Panc1 (cell line): Measurements from ENCODE around the gene TPRA1. TPM values are rescaled to one million over a fixed set of nuclear protein-coding genes. Genes with fewer than 3 reads are reported as not detected.

Source experiments
- ATAC-seq: fragments of 200-7000 bp; cut with Tn5 transposase; 2 replicates; pipeline ENCODE4 v1.9.1; 2020; ENCODE audit warnings: mild to moderate bottlenecking, moderate library complexity
- BruUV-seq: library from RNA; stranded (reverse); fragments of 400-500 nt; replicated peaks from 2 replicates; lab custom pipeline; 2021; lab: Mats Ljungman, UMichigan
- CTCF ChIA-PET: fragments of 300-600 bp; sonication (Branson Sonifier 250); formaldehyde crosslinking; loops from one replicate; lab custom pipeline; 2022; ENCODE audit warnings: antibody characterized with exemption; lab: Charles Lee
- POLR2A ChIA-PET: fragments of 300-600 bp; sonication (Branson Sonifier 250); formaldehyde crosslinking; loops from one replicate; lab custom pipeline; 2022; ENCODE audit warnings: antibody characterized with exemption; lab: Charles Lee
- DNase-seq: peaks from one replicate; pipeline ENCODE4 v3.0.0-alpha.2; 2010; ENCODE audit warnings: low read depth, low spot score
- H3K27ac ChIP-seq: 2 replicates; pipeline ENCODE4 v1.5.1; 2011; ENCODE audit warnings: mild to moderate bottlenecking, low read length, inconsistent platforms
- H3K27me3 ChIP-seq: fragments of 200-500 bp; sonication (Bioruptor generic); 2 replicates; pipeline ENCODE4 v1.6.0; 2014; ENCODE audit warnings: low read length, inconsistent platforms; ENCODE audit not compliant: control insufficient read depth, insufficient read depth
- H3K36me3 ChIP-seq: fragments of 200-500 bp; sonication (Bioruptor generic); 2 replicates; pipeline ENCODE4 v1.5.1; 2014; ENCODE audit warnings: inconsistent platforms, mild to moderate bottlenecking, low read length, moderate library complexity; ENCODE audit not compliant: control insufficient read depth, insufficient read depth
- H3K4me1 ChIP-seq: 2 replicates; pipeline ENCODE4 v1.5.1; 2011; ENCODE audit warnings: inconsistent platforms, mild to moderate bottlenecking, low read length, moderate library complexity; ENCODE audit not compliant: control insufficient read depth, insufficient read depth
- H3K4me3 ChIP-seq, 2 experiments: 2 replicates each; pipeline ENCODE4 v1.5.1; 2011 to 2012; ENCODE audit warnings: low read depth in 2 of 2, low read length in 2 of 2, mild to moderate bottlenecking in 2 of 2, inconsistent platforms in 1 of 2, moderate library complexity in 1 of 2
- H3K9me3 ChIP-seq: fragments of 200-500 bp; sonication (Bioruptor generic); 2 replicates; pipeline ENCODE4 v1.5.1; 2014; ENCODE audit warnings: low read depth, mild to moderate bottlenecking, inconsistent platforms, low read length, moderate library complexity; ENCODE audit not compliant: control insufficient read depth, insufficient read depth
- CTCF ChIP-seq: fragments of 450-650 bp; IDR thresholded peaks from 2 replicates; pipeline ENCODE4 v1.5.1; 2017; ENCODE audit warnings: mild to moderate bottlenecking
- POLR2AphosphoS5 ChIP-seq: IDR thresholded peaks from 2 replicates; pipeline ENCODE4 v1.6.1; 2012; ENCODE audit warnings: mild to moderate bottlenecking, low read depth, low read length, moderate library complexity
- REST ChIP-seq, 2 experiments: IDR thresholded peaks; 2 replicates each; pipeline ENCODE4 v1.6.1; 2011 to 2012; ENCODE audit warnings: low read depth in 2 of 2, control low read depth in 1 of 2, low read length in 1 of 2, mild to moderate bottlenecking in 1 of 2, moderate library complexity in 1 of 2; ENCODE audit not compliant: insufficient read depth in 1 of 2
- SIN3A ChIP-seq: IDR thresholded peaks from 2 replicates; pipeline ENCODE4 v1.6.1; 2012; ENCODE audit warnings: low read depth, mild to moderate bottlenecking, low read length, moderate library complexity, borderline replicate concordance; ENCODE audit not compliant: insufficient read depth
- TCF7L2 ChIP-seq: IDR thresholded peaks from 2 replicates; pipeline ENCODE4 v1.6.1; 2011; ENCODE audit warnings: mild to moderate bottlenecking, low read depth, low read length, inconsistent platforms
- in situ Hi-C: cut with HindIII; loops from 2 replicates; pipeline ENCODE4 v1.10.0; 2016; ENCODE audit warnings: low sequenced_read_pairs, low pct_unique_long_range_greater_than_20kb
- intact Hi-C: fragments of 100-400 bp; cut with micrococcal nuclease; formaldehyde crosslinking; loops from one replicate; pipeline ENCODE4 v1.10.0; 2022; ENCODE audit not compliant: unreplicated experiment
- total RNA-seq: library from RNA; stranded (reverse); gene quantifications from one replicate; pipeline ENCODE4 v1.2.1, GENCODE V29; 2021; ENCODE audit not compliant: unreplicated experiment

TPRA1 gene
- total RNA-seq, 1 experiment from 2014 or later = 42.6 TPM

GRCh38 chr3:127622031-127622430, 31.5 kb upstream of the TPRA1 start:
- Histone ChIP-seq H3K4me1 (no peaks in the 10 kb centered on the region), H3K27me3 (no peaks in the 10 kb centered on the region), H3K9me3 (no peaks in the 10 kb centered on the region), H3K36me3 (no peaks in the 10 kb centered on the region), H3K27ac (no peak overlapping the region), H3K4me3 (no peak overlapping the region)
- intact Hi-C loops (no loop called here), in situ Hi-C loops (no loop called here)
- ATAC-seq (no peak), DNase-seq (no peak)
- POLR2A ChIA-PET = no interaction called here
- no peak for TF ChIP-seq POLR2AphosphoS5
- TF ChIP-seq TCF7L2 = no peak
- TF ChIP-seq REST (IDR thresholded peaks at IDR 0.05; ENCODE audit: insufficient read depth in 1 of 2, low read depth in 2 of 2, low read length in 1 of 2) = no peak
- TF ChIP-seq CTCF = no peak
- TF ChIP-seq SIN3A = no peak
- BruUV-seq = no TSS peak
- CTCF ChIA-PET = interaction anchor here (0.6 kb wide), 1 partner anchor 74 kb away, joined by 3 read pairs; no protein-coding TSS in a partner anchor

GRCh38 chr3:127620637-127621375, 30.3 kb upstream of the TPRA1 start:
- ATAC-seq = no peak
- no peaks in the 10 kb centered on the region for H3K27me3 ChIP-seq
- ChIA-PET POLR2A (no interaction called here), CTCF (no interaction called here)
- H3K27ac ChIP-seq = no peak overlapping the region
- intact Hi-C loops (no loop called here), in situ Hi-C loops (no loop called here)
- BruUV-seq = no TSS peak
- H3K4me3 ChIP-seq = no peak overlapping the region
- TF ChIP-seq CTCF (no peak), REST (IDR thresholded peaks at IDR 0.05; ENCODE audit: insufficient read depth in 1 of 2, low read depth in 2 of 2, low read length in 1 of 2) (no peak), SIN3A (no peak), TCF7L2 (no peak), POLR2AphosphoS5 (no peak)
- no peaks in the 10 kb centered on the region for H3K4me1 ChIP-seq
- no peak for DNase-seq
- H3K36me3 ChIP-seq = peaks cover 2% of the 10 kb centered on the region; the same call in 1 of the 2 replicates
- H3K9me3 ChIP-seq = no peaks in the 10 kb centered on the region
